DND-41 (cell line): ENCODE measurements around the gene MYO16.

Source experiments
- EZH2 ChIP-seq: IDR thresholded peaks from 3 replicates; pipeline ENCODE4 v1.6.1; 2012; ENCODE audit warnings: borderline replicate concordance, low read depth, mild to moderate bottlenecking, moderate library complexity, low read length, inconsistent platforms; ENCODE audit not compliant: severe bottlenecking
- TF ChIP-seq, protein P1 (sequence below): IDR thresholded peaks from 2 replicates; pipeline ENCODE4 v1.5.1; 2012; ENCODE audit warnings: borderline replicate concordance, low read length, moderate library complexity, mild to moderate bottlenecking; ENCODE audit not compliant: poor library complexity, severe bottlenecking; ENCODE audit errors: extremely low read depth

DNA sequence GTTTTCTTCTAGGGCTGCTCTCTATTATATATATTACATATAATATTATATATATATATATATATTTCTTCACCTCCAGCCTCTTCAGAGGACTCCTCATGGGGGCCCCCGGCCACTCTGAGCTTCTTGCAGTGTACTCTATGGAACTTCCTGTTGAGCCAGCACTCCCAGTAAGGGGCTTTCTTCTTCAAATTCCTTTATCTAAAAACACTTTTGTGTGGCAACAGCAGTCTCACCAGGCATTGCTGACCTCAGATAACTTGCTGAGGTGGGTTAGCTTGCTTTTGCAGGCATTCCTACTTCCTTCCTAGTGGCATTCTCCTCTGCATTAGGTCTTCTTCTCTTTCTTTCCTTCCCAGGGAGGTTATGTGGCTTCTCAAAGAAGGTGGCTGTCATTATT, 381.5 kb downstream of the MYO16 start:
- TF ChIP-seq, protein P1, sequence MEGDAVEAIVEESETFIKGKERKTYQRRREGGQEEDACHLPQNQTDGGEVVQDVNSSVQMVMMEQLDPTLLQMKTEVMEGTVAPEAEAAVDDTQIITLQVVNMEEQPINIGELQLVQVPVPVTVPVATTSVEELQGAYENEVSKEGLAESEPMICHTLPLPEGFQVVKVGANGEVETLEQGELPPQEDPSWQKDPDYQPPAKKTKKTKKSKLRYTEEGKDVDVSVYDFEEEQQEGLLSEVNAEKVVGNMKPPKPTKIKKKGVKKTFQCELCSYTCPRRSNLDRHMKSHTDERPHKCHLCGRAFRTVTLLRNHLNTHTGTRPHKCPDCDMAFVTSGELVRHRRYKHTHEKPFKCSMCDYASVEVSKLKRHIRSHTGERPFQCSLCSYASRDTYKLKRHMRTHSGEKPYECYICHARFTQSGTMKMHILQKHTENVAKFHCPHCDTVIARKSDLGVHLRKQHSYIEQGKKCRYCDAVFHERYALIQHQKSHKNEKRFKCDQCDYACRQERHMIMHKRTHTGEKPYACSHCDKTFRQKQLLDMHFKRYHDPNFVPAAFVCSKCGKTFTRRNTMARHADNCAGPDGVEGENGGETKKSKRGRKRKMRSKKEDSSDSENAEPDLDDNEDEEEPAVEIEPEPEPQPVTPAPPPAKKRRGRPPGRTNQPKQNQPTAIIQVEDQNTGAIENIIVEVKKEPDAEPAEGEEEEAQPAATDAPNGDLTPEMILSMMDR: no peak
- no peak for TF ChIP-seq EZH2
